DMS114 treated with DMSO at 0.1 percent for 48 hours (cell line): Measurements from ENCODE around the gene INS.

Source experiments
- DNase-seq: peaks from one replicate; lab custom pipeline; 2025; ENCODE audit not compliant: unreplicated experiment; lab: John Stamatoyannopoulos, UW

The INS gene

GRCh38 chr11:2166091-2166851 is 5.3 kb upstream of the INS start:
- DNase-seq: no peak

- DNase-seq: no peak
Observed at GRCh38 chr11:2165571-2165970, 4.6 kb upstream of the INS start.

GRCh38 chr11:2164861-2165555 is 4.0 kb upstream of the INS start:
- no peak for DNase-seq

GRCh38 chr11:2164081-2164480 is 3.1 kb upstream of the INS start:
- DNase-seq: no peak

- no peak for DNase-seq
Observed at GRCh38 chr11:2163428-2163978, 2.5 kb upstream of the INS start.

- no peak for DNase-seq
Observed at GRCh38 chr11:2159536-2160413, 1.2 kb downstream of the INS start.

- no peak for DNase-seq
Observed at GRCh38 chr11:2158966-2159365, 2.0 kb downstream of the INS start.

GRCh38 chr11:2158296-2158737 is 2.7 kb downstream of the INS start:
- DNase-seq: no peak

GRCh38 chr11:2157294-2158040 is 3.5 kb downstream of the INS start:
- DNase-seq: no peak

- no peak for DNase-seq
Observed at GRCh38 chr11:2156416-2157182, 4.4 kb downstream of the INS start.

- no peak for DNase-seq
Observed at GRCh38 chr11:2155511-2155910, 5.5 kb downstream of the INS start.

GRCh38 chr11:2154889-2155288 is 6.1 kb downstream of the INS start:
- no peak for DNase-seq

- no peak for DNase-seq
Observed at GRCh38 chr11:2154195-2154585, 6.8 kb downstream of the INS start.

GRCh38 chr11:2153581-2154194 is 7.3 kb downstream of the INS start:
- no peak for DNase-seq

- DNase-seq: peak; percentile 40
Observed at GRCh38 chr11:2151500-2152257, 9.3 kb downstream of the INS start.

- DNase-seq: peak; percentile 30
Observed at GRCh38 chr11:2149864-2150847, 10.9 kb downstream of the INS start.

- DNase-seq: no peak
Observed at GRCh38 chr11:2149460-2149859, 11.5 kb downstream of the INS start.
